NT2/D1 (cell line): ENCODE measurements around the gene GOLT1A.

Experiments
- SUZ12 ChIP-seq: IDR thresholded peaks from 2 replicates; pipeline ENCODE4 v1.6.1; 2011; ENCODE audit not compliant: insufficient read length, insufficient read depth; ENCODE audit errors: extremely low read depth
- YY1 ChIP-seq: IDR thresholded peaks from 2 replicates; pipeline ENCODE4 v1.6.1; 2011; ENCODE audit not compliant: insufficient read length, insufficient read depth
- ZNF274 ChIP-seq: IDR thresholded peaks from 2 replicates; pipeline ENCODE4 v1.6.1; 2011; ENCODE audit warnings: mild to moderate bottlenecking, low read depth, low read length

- TF ChIP-seq SUZ12 = no peak
- TF ChIP-seq ZNF274 = no peak
- TF ChIP-seq YY1 = no peak
These were observed 42.0 kb downstream of the GOLT1A start for GRCh38 chr1:204171751-204172178.
